GM12873 (cell line): ENCODE results near the gene CASP10.

ENCODE experiments used
- TF ChIP-seq, protein P1 (sequence below): IDR thresholded peaks from 2 replicates; pipeline ENCODE4 v1.5.1; 2012; ENCODE audit warnings: low read depth, mild to moderate bottlenecking, moderate library complexity, low read length, control low read depth; ENCODE audit not compliant: insufficient read depth; ENCODE audit errors: missing control alignments

Gene CASP10

DNA sequence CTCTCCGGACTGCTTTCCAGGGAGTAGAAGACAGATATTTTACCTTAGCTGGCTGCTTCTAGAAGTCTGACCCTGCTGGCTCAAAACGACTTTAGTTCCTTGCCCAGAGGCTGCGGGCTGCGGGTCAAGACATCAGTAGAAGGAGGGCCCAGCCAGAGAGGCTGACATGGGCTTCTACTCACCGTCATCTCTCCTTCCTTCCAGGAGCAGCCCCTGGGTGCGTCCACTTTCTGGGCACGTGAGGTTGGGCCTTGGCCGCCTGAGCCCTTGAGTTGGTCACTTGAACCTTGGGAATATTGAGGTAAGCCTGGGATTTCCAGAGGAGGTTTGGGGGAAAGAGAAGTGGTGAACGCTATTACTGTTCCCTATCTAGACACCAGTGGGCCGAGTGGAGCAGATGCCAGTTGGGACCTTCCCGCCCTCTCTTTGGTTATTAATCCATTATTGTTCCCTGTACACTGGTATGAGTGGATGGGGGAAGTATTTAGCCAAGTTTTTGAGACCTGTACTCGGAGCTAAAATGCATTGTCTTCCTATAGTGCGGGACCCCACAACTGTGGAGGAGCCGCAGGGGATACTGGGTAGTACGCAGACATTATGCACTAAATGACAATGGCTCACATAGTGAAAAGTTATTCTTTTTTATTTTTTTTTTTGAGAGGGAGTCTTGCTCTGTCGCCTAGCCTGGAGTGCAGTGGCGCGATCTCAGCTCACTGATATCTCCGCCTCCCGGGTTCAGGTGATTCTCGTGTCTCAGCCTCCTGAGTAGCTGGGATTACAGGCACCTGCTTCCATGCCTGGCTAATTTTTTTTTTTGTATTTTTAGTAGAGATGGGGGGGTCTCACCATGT, 51.1 kb downstream of the CASP10 start:
- TF ChIP-seq, protein P1, sequence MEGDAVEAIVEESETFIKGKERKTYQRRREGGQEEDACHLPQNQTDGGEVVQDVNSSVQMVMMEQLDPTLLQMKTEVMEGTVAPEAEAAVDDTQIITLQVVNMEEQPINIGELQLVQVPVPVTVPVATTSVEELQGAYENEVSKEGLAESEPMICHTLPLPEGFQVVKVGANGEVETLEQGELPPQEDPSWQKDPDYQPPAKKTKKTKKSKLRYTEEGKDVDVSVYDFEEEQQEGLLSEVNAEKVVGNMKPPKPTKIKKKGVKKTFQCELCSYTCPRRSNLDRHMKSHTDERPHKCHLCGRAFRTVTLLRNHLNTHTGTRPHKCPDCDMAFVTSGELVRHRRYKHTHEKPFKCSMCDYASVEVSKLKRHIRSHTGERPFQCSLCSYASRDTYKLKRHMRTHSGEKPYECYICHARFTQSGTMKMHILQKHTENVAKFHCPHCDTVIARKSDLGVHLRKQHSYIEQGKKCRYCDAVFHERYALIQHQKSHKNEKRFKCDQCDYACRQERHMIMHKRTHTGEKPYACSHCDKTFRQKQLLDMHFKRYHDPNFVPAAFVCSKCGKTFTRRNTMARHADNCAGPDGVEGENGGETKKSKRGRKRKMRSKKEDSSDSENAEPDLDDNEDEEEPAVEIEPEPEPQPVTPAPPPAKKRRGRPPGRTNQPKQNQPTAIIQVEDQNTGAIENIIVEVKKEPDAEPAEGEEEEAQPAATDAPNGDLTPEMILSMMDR: no peak

DNA sequence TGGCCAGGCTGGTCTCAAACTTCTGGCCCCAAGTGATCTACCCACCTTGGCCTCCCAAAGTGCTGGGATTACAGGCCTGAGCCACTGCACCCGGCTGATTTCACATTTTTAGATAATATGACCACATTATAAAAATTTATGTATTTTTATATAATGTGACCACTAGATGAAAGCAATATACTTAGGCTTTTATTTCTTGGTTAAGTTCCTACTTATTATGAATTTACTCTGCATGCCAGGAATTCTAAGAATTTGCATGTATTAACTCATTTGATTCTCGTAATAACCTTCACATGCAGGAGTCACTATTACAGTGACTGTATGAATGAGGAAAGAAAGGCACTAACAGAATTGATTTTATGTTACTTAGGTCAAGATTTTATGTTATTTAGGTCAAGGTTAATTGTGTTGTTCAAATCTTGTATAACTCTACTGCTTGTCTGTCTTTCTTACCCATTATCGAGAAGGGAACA, 51.8 kb downstream of the CASP10 start:
- TF ChIP-seq, protein P1: no peak

DNA sequence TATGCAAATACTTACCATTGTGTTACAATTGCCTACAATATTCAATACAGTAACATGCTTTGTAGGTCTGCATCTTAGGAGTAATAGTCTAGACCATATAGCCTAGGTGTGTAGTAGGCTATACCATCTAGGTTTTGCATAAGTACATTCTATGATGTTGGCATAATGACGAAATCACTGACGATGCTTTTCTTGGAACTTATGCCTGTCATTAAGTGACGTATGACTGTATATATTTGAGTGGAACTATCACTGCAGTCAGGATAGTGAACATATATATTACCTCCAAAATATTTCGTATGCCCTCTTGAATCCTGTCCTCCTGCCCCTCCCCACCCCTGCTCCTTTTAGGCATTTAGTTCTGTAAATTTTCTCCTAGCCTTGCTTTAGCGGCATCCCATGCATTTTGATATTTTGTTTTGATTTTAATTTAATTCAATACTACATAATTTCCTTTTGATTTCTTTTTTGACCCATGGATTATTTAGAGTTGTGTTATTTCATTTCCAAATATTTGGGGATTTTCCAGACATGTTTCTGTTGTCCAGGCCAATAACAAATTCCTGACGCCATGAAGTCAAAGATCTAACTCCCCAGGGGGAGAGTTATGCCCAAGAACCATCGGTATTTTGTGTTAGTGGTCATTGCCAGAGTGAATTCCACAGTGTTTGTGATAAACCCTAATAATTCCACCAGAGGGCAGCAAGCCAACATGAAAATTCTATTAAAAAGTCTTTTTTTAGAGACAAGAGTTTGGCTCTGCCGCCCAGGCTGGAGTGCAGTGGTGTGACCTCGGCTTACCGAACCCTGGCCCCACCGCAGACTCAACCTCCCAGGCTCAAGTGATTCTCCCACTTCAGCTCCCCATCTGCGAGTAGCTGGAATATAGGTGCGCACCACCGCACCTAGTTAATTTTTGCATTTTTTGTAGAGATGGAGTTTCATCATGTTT, 53.2 kb downstream of the CASP10 start:
- TF ChIP-seq, protein P1: peak; percentile 63

DNA sequence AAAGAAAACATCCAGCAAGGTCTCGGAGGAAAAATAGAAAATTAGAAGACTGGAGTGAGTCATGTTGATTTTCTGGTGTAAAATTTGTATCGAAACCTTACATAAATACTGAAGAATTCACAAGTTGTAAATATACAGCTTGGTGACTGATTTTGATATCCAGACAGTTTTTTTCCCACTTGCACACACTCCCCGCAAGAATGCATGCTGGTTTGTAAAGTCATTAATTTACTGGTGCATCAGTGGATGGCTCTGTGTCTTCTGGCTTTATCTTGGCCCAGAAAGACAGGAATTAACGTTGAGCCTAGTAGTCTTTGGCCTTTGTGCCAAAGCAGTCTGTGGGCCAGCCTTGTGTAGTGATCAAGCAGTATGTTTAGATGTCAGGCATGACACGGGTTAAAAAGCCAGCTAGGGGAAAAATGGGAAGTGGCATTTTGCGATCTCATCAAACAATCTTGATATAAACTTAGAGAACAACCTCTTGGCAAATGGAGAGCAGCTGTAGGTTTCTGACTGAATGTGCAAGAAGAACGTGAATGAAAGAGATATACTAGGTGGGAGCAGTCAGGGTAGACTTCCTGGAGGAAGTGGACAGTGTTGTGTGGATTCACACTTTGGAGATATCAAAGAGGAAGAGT, 54.7 kb downstream of the CASP10 start:
- TF ChIP-seq, protein P1: no peak

DNA sequence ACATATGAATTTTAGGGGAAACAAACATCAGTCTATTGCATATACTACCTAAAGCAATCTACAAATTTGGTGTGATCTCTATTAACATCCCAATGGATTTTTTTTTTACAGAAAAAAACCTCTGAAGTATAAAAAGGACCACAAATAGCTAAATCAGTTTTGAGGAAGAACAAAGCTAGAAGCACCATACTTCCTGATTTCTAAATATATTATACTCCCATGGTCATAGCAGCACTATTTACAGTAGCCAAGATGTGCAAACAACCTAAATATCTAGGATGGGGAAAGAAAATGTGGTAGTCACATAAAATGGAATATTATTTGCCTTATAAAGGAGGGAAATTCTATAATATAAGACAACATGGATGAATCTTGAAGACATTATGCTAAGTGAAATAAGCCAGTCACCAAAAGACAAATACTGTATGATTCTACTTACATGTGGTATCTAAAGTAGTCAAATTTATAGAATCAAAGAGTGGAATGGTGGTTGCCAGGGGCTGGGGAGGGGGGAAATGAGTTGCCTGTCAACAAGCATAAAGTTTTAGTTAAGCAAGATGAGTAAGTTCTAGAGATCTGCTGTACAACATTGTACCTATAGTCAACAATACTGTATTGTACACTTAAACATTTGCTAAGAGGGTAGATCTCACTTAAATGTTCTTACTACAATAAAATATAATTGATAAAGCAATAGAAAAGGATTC, 59.8 kb downstream of the CASP10 start:
- TF ChIP-seq, protein P1: no peak

DNA sequence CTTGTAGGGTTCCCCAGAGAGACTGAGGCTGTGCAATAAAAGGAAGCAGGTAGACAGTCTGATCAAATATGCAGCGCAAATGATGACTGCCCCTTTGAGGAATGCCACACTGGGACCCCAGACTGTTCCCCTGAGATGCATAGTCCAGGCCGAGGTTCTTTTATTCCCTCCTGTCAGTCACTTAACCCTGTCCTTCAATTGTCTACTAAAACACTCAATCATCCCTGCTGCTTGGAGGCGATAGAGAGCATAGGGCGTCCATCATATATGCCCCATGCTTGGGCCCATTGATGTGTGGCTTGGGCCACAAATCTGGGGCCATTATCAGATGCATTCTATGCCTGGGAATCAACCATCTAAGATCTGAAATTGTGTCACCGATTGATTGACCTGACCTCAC, 61.9 kb downstream of the CASP10 start:
- TF ChIP-seq, protein P1: no peak
